HG02840 (cell line): ENCODE data around the gene CD28.

Experiments used
- ATAC-seq: cut with Tn5 transposase; IDR thresholded peaks from one replicate; pipeline ENCODE4 v1.9.1; 2021; ENCODE audit warnings: mild to moderate bottlenecking, moderate library complexity, moderate number of reproducible peaks; ENCODE audit not compliant: unreplicated experiment, low FRiP score

Gene CD28

DNA sequence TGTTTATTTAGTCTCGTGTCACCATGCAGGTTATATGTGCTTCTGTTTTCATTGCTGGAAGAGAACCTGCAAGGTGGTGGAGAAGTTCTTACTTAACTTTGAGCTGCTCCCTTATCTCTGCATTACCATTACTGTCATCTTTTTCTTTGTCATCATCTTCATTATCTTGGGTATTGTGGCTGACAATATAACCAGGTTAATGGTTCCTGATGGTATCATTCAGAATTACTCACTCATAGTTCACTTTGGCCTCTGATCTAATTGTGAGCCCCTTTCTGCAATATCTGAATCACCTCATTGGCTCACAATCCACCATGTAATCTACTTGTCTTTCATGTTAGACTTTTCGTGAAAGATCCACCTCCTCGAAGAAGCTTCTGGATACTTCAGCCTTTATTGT is 5.0 kb downstream of the CD28 start:
- ATAC-seq: no peak

- ATAC-seq: no peak
Observed at GRCh38 chr2:203713381-203713780, 6.9 kb downstream of the CD28 start.

DNA sequence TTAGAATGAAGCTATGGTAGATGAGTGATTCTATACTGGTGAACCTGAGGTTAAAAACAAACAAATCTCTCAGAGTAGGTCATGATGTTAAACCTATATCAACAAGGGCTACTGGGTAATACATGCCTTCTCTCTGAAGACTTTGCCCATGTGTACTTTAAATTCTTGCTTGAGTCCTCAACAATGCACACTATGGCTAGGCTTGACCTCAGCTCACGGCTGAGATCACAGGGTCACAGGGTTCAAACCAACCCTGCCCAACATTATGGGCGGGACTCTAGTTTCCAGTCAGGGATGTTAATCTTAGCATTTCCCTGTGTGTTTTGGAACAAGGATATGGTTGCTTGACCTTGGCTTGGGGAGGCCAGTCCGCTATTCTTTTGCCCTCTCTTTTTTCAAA is 7.7 kb downstream of the CD28 start:
- ATAC-seq: no peak

- no peak for ATAC-seq
Observed at GRCh38 chr2:203715744-203716143, 9.3 kb downstream of the CD28 start.

DNA sequence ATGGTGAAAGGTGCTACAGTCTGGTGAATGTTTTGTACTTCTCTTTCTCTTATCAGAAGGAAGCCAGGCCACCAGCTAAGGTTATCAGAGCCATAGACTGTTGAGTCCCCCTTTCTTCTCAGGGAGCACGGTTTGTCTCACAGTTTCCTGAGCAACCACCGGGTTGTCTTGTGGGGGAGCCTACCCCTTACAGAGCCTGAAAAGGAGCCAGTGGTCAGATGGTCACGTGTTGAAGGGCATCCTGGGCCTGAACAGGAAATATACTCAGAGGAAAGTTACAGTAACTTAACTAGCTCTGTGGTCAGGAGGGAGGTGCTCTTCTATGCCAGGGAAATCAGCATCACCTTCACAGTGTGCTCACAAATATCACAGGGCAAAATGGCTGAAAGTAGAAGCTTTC is 11.6 kb downstream of the CD28 start:
- ATAC-seq: peak; percentile 84

- ATAC-seq: no peak
Observed at GRCh38 chr2:203719456-203720410, 13.3 kb downstream of the CD28 start.

DNA sequence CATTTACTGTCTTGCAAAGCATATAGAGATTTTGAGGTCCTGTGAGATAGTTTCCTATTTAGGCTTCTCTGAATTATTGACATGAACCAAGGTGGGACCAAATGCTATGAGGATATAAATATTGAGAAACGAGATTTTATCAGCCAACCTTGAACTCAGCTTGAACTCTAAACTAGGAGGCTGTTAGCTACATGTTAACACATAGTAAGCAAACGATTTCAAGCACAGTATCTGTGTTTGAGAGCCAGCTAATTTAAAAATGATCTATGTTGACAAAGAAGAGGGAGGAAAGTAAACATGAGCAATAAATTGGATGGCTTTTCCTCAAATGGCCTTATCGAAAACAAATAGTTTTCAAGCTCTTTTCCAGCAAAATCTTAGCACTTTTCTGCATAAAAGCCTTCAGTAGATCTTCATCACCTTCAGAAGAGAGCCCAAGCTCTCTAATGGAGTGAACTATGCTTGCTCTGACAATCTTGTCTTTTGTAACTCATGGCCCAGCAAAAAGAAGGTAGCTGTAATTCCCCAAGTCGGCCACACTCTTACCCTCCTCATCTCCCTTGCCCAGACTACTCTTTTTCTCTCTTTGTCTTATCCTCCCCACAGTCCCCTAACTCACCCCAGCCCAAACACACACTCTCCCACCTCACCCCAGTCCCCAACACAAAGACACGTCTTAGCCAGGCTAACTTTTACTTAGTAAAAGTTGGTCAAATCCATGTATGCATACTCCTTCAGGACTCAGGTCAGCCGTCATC is 14.7 kb downstream of the CD28 start:
- no peak for ATAC-seq

DNA sequence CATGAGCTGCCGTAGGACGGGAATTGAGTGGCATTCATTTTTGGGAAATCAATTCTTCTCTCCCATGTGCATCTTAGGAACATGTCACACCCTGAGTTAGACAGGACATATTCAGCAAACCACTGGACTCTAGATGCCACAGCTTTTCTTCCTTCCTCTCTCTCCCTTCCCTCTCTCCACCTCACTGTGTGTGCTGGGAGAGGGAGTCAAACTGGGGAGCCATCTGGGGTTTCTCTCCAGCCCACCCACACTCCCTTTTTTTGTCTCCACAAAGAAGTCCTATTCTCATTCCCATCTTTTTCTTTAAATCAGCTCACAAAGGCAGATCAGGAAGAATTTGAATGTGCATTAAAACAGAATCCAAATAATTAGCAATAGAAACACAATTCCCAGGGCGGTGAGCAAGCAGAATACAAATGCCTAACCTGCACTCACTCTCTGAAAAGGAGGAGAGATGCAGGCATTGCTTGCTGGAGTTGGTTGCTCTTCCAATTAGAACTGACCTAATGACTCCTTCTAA is 15.4 kb downstream of the CD28 start:
- ATAC-seq: no peak

DNA sequence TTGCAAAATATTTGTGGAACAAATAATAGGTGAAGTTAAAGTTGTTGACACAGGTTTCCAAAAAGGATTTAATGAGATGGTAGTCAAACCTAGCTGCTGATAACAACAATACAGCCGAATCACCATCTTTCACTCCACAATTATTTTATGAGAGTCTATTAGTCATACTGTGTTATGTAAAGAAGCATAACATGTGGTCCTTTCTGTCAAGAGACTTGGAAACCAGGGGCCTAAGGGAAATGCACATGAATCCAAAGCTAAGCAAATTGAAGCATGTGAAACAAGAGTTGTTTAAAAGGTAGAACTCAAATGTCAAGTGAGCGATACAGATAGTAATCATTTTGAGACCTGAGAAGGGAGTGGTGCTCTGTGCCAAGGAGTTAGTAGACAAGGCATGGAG is 16.0 kb downstream of the CD28 start:
- no peak for ATAC-seq

DNA sequence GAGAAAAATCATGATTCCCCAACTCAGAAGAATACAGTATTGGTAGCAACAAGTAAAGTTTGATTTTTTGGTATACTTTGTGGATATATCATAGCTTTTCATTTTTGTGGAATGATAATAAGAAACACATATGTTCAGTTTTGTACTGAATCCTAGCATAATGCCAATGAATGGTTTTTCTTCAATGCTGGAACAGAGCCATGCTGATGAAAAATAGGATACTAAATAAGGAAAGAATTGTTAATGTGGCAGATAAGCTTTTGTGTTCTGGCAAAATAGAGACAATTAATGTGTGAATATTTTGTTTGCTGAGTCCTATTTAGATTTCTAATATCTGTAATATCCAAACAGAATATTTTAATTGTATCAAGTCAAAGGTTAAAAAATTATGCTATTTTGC is 21.9 kb downstream of the CD28 start:
- ATAC-seq: no peak

DNA sequence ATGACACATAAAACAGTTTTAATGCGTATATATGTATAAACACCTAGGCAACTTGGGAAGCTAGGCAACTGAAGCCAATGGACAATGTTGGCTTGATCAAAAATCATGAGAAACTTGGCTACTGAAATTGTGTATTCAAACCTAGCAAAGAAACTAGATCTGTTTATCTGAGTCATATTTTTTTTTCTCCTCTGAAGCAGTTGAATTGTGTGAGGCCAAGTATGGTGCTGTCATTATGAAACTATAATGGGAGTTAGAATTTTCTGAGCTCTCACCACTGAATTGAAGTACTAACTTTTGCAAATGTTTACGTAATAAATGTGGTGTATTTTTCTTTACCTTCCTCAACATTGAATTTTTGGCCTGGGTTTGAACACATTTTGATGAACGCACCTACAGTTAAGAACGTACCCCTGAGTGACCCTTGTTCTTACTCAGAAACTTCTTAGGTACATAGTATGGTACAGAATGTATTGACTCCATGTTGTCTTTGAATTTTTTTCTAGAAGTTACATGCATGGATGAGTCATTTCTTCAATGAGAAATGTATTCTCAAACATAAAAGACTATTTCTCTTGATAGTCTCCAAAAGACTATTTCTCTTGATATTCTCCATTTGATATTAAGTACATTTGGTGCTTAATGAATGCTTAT is 23.8 kb downstream of the CD28 start:
- ATAC-seq: no peak

GRCh38 chr2:203730883-203731282 is 24.4 kb downstream of the CD28 start:
- no peak for ATAC-seq

GRCh38 chr2:203732092-203732952 is 25.9 kb downstream of the CD28 start:
- no peak for ATAC-seq

GRCh38 chr2:203732953-203733510 is 26.6 kb downstream of the CD28 start:
- ATAC-seq: no peak

GRCh38 chr2:203733684-203734083 is 27.2 kb downstream of the CD28 start:
- no peak for ATAC-seq

DNA sequence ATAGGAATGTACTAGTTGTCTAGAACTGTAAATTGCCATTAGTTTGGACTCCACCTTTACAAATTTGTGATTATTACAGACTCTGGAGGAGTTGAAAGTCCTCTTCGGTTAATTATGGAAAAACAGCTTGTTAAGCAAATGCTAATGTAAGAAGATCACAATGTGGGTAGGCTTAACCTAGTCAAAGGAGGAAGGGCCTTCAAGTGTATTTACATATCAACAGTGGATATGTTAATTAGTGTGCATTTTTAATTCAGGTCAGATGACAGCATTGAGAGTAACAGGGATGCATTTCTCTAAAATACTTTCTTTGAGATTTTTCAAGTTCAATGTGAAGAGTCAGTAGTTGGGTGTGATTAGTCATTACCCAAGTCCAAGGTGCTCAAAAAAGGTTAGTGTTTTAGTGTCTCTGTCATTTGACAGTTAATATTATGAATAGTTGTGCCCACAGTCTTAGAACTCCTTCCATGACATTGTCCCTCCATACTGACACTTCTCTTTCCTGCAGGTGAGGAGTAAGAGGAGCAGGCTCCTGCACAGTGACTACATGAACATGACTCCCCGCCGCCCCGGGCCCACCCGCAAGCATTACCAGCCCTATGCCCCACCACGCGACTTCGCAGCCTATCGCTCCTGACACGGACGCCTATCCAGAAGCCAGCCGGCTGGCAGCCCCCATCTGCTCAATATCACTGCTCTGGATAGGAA is 28.0 kb downstream of the CD28 start:
- ATAC-seq: no peak

DNA sequence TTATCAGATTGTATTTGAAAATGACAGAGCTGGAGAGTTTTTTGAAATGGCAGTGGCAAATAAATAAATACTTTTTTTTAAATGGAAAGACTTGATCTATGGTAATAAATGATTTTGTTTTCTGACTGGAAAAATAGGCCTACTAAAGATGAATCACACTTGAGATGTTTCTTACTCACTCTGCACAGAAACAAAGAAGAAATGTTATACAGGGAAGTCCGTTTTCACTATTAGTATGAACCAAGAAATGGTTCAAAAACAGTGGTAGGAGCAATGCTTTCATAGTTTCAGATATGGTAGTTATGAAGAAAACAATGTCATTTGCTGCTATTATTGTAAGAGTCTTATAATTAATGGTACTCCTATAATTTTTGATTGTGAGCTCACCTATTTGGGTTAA is 30.9 kb downstream of the CD28 start:
- ATAC-seq: no peak

GRCh38 chr2:203739351-203739750 is 32.9 kb downstream of the CD28 start:
- no peak for ATAC-seq

- ATAC-seq: no peak
Observed at GRCh38 chr2:203740871-203741281, 34.4 kb downstream of the CD28 start.
